GM06990 (cell line): Measurements from ENCODE around the gene GGT5.
"Not testable (repeated sequence)": the region's sequence is repeated elsewhere in the genome, so short reads cannot be mapped to it uniquely, and the experiment has no call there.

Experiments
- DNase-seq: peaks from one replicate; pipeline ENCODE4 v3.0.0-alpha.2; 2011; ENCODE audit not compliant: insufficient read length; ENCODE audit errors: extremely low read depth
- H3K27me3 ChIP-seq: replicated peaks from 2 replicates; pipeline ENCODE4 v1.6.0; 2011; ENCODE audit warnings: low read length; ENCODE audit not compliant: control insufficient read depth, insufficient read depth
- H3K36me3 ChIP-seq: 2 replicates; pipeline ENCODE4 v1.5.1; 2011; ENCODE audit warnings: low read length; ENCODE audit not compliant: control insufficient read depth, insufficient read depth
- H3K4me3 ChIP-seq: replicated peaks from 2 replicates; pipeline ENCODE4 v1.5.1; 2011; ENCODE audit warnings: low read depth, mild to moderate bottlenecking, control low read depth, low read length
- TF ChIP-seq, protein P1 (sequence below): IDR thresholded peaks from 2 replicates; pipeline ENCODE4 v1.5.1; 2011; ENCODE audit warnings: low read length, control low read depth, mild to moderate bottlenecking, inconsistent platforms; ENCODE audit not compliant: insufficient read depth, poor library complexity, severe bottlenecking

GGT5 gene

DNA sequence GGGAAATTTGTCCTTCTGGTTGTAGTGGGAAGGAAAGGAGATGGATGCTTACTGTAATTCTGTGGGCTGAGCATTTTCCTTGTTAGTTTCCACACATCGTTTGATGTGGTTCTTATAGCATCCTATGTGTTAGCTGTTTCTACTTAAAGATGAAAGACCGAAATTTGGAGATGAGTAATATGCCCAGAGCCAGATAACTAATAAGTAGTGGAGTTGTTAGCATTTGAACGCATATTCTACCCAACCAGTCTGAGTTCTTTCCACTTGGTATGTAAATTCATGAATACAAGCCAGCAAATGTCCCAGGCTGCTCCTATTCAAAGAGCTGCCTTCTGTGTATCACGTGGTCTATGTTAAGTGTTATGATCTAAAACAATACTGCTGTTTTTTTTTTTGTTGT lies 40.4 kb upstream of the GGT5 start:
- H3K4me3 ChIP-seq, result no peak overlapping the region

DNA sequence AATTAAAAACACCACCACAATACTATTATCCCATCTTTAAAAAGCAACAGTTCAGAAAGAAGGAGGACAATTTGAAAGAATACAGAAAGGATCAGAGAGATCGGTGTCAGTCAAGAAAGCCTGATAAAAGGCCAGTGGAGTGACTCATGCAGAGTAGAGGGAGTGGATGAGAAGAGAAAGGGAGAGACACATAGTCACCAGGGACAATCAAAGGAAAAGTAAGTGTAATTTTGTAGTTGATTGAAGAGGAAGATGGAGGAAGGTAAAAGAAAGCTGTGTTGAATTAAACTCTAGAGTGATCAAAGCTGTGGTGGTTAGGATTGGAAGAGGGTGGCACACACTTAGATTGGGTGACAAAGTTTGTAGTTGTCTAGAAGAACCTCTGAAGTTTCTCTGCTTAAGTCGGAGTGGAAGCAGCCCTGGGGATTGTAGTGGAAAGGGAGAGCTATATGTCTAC lies 39.9 kb upstream of the GGT5 start:
- DNase-seq, result no peak
- H3K27me3 ChIP-seq, result no peaks in the 10 kb centered on the region
- TF ChIP-seq, protein P1, sequence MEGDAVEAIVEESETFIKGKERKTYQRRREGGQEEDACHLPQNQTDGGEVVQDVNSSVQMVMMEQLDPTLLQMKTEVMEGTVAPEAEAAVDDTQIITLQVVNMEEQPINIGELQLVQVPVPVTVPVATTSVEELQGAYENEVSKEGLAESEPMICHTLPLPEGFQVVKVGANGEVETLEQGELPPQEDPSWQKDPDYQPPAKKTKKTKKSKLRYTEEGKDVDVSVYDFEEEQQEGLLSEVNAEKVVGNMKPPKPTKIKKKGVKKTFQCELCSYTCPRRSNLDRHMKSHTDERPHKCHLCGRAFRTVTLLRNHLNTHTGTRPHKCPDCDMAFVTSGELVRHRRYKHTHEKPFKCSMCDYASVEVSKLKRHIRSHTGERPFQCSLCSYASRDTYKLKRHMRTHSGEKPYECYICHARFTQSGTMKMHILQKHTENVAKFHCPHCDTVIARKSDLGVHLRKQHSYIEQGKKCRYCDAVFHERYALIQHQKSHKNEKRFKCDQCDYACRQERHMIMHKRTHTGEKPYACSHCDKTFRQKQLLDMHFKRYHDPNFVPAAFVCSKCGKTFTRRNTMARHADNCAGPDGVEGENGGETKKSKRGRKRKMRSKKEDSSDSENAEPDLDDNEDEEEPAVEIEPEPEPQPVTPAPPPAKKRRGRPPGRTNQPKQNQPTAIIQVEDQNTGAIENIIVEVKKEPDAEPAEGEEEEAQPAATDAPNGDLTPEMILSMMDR, result no peak
- H3K36me3 ChIP-seq, result no peaks in the 10 kb centered on the region
- H3K4me3 ChIP-seq, result no peak overlapping the region

More for the DNA sequence above, 40.4 kb upstream of the GGT5 start:
- TF ChIP-seq, protein P1, result no peak
- DNase-seq, result no peak
- Histone ChIP-seq H3K27me3 (no peaks in the 10 kb centered on the region), H3K36me3 (no peaks in the 10 kb centered on the region)

DNA sequence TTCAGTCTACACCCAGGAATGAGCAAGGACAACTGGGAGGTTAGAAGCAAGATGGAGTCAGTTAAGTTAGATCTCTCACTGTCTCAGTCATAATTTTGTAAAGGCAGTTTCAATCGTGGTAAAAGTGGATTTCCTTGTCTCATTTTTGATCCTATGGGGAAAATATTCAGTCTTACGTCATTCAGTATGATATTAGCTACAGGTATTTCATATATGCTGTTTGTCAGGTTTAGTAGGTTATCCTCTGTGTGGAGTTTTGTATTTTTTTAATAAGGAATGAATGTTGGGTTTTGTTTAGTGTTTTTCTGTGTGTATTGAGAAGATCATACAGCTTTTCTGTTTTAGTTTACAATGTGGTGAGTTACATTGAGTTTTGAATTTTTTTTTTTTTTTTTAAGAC lies 37.5 kb upstream of the GGT5 start:
- Histone ChIP-seq H3K36me3 (no peaks in the 10 kb centered on the region), H3K27me3 (no peaks in the 10 kb centered on the region), H3K4me3 (no peak overlapping the region)
- no peak for DNase-seq
- TF ChIP-seq, protein P1, result no peak

DNA sequence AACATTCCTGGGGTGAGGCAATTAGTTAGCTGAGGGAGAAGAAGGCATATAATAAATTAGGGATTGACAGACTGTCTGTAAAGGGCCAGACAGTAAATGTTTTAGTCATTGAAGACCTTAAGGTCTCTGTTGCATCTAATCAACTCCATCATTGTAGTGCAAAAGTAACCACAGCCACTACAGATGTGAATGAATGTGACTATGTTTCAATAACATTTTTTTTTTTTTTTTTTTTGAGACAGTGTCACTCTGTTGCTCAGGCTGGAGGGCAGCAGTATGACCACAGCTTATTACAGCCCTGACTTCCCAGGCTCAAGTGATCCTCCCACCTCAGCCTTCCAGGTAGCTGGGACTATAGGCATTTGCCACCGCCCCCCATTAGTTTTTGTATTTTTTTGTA lies 35.5 kb upstream of the GGT5 start:
- H3K4me3 ChIP-seq, H3K27me3 ChIP-seq, DNase-seq, H3K36me3 ChIP-seq: not testable (repeated sequence)

DNA sequence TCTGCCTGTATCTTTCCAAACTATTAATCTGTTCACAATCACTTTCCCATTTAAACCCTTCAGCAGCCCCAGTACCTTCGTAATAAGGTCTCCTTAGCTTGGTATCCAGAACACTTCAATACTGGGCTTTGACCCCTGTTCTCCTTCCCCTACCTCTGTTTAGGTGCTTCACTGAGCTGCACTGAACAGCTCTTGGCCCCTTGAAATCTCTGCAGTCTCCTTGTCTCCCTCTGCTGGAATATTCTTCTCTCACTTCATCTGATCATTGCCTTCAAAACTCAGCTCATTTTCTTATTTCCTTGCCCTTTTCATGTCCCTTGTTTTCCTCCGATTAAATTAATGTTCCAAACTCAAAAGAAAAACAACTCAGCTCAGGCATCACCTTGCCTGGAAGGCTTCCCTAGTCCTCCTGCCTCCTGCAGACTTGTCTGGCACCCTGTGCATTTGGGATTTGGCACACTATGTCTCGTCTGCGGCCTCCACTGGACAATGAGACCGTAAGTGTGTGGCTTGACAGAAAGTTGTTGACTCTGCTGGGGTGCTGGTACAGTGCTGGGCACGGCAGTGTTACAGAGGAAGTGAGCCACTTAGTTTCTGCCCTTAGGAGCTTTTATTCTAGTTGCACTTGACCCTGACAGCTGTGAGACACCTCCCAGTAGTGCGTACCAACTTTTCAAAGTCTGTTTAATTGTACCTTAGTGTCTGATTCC lies 30.0 kb upstream of the GGT5 start:
- not testable (repeated sequence) for DNase-seq, H3K27me3 ChIP-seq, H3K4me3 ChIP-seq, H3K36me3 ChIP-seq
- TF ChIP-seq, protein P1, result peak; percentile 6

DNA sequence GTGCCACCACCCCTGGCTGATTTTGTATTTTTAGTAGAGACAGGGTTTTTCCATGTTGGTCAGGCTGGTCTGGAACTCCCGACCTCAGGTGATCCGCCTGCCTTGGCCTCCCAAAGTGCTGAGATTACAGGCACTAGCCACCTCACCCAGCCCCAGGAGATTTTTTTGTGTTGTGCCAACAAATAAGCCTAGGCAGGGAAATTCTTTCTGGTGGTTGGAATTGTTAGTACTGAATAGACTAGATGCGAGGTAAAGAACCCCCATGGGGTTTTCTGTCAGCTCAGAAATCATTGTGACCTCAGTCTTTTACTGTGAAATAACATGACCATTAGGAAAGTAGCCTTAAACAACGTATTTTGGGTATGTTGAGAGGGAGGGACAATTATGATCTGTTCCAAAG lies 29.0 kb upstream of the GGT5 start:
- not testable (repeated sequence) for H3K4me3 ChIP-seq, H3K27me3 ChIP-seq

DNA sequence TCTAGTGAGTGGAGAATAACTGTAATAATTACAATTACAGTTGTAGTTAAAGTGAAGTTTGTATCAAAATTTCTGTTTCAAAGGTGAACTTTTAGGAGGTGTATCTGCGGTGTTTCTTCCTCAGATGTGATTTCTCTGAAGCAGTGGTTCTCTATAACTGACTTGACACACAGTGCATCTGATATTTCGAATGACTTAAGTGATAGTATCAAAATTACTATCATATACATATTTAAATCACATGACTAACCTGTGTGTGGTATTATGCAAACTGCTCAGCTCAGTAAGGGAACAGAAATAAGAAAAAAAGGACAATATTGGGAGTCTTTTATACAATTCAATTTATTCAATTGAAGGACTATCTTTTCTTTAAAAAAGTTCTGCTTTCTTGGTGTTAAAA lies 28.1 kb upstream of the GGT5 start:
- not testable (repeated sequence) for DNase-seq, H3K4me3 ChIP-seq, H3K27me3 ChIP-seq, H3K36me3 ChIP-seq

More for the DNA sequence above, 29.0 kb upstream of the GGT5 start:
- not testable (repeated sequence) for DNase-seq, H3K36me3 ChIP-seq
